DMS153 (cell line): ENCODE measurements around the gene MACO1.

ENCODE experiments used
- DNase-seq: peaks from one replicate; lab custom pipeline; 2025; lab: John Stamatoyannopoulos, UW

Gene MACO1

DNA sequence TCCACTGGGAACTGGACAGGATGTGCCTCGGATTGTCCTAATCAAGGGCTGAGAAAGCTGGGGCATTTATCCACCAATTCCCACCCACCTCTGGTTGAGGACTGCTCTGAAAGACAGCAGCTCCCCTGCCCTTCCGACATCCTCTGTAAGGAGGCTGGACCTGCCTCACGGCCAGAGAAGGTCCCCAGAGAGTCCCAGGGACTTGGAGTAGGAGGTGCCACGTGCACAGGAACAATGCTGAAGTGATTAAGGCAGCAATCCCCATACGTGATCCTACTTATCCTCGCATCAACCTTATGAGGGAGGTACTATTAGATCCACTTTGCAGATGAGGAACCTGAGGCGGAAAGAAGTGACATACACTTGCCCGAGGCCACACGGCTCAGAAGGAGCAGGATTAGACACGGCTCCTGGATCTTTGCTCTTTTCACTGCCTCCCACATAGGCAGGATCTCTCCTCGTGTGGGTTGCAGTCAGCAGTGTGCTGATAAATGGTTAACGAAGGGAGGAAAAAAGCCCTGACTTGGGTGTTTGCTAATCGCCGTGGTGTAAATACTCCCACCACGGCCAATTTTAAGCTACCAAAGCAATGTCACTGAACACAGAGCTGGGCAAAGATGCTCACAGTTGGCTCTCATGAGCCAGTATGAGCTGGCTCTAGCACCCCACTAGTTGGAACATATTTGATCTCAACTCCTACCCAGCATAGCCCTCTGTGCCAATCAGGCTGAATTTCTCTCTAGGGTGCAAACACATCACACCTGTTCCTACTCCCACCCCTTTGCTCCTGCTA, 94.1 kb downstream of the MACO1 start:
- DNase-seq, result no peak

DNA sequence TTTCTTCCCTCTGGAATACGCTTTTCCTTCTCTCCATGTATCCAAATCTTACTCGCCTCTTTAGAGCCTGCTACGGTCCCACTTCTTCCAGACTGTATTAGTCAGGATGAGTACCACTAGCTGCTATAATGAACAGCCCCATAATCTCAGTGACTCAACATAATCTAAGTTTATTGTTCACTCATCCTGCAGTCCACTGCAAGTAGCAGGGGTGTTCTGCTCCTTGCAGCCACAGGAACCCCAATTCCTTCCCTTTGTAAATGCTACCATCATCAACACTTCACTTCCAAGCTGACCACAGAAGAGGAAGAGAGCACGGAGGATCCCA, 94.6 kb downstream of the MACO1 start:
- no peak for DNase-seq

DNA sequence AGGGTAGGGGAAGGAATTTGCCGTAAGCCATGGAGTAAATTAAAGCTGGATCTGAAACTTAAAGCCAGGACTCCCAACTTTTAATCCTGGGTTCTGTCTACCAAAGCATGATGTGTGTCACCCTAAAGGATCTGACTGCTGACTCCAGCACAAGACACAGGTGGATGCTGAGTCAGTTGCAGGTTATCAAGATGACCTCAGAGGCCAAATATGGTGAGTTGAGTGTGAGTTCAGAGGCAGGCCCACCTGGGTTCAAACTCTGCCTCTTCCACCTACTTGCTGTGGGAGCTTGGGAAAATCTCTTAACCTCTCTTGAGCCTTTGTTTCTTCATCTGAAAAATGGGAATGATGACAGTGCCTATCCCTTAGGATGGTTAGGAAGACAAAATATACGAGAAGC, 96.1 kb downstream of the MACO1 start:
- DNase-seq, result no peak

DNA sequence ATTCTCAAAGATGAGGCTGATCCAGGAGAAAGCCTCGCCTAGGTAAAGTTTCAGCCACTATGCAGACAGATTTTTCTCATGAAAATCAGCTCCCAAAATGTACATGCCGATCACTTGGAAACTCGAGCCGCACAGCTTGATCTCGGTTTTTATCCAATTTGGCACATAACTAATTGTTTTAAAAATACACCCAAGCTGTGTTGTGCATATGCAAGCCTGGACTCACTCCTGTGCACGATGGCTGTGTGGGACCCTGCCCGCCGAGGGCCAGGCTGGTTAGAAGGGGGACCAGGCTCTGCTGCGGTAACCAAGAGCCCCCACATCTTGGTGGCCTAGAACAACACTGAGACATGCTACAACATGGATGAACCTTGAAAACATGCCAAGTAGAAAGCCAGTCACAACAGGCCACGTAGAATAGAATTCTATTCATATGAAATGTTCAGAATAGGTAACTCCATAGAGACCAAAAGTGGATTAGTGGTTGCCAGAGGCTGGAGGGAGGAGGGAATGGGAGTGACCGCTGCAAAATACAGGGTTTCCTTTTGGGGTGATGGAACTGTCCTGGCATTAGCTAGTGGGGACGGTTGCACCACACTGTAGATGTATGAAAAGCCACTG, 96.6 kb downstream of the MACO1 start:
- no peak for DNase-seq

DNA sequence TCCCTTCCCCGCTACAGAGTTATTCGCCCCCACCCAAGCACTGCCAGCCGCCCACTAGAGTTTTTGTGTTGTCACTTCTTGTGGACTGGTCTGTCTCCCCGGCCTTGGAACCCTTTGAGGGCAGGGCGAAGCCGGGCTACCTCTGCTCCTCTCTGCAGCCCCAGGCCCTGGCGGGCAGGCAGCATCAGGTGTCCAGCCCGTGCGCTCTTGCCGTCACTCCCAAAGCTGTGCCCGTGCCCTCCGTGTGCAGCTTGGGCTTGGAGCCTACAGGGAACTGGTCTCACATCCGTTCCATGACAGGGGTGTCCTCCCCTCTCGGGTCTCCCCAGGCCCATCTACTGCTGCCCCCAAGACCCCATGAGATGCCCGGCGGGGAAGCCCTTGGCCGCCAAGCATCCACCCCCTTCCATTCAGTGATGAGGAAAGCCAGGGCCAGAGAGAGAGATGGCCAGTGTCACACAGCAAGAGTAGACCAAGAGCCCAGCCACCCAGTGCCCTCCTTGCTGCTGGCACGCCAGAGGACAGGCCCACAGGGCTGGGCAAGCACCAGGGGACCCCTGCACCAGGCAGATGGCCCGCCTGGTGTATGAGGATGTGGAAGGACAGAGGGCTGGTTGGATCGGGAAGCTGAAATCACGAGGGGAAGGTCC, 97.4 kb downstream of the MACO1 start:
- DNase-seq, result no peak

DNA sequence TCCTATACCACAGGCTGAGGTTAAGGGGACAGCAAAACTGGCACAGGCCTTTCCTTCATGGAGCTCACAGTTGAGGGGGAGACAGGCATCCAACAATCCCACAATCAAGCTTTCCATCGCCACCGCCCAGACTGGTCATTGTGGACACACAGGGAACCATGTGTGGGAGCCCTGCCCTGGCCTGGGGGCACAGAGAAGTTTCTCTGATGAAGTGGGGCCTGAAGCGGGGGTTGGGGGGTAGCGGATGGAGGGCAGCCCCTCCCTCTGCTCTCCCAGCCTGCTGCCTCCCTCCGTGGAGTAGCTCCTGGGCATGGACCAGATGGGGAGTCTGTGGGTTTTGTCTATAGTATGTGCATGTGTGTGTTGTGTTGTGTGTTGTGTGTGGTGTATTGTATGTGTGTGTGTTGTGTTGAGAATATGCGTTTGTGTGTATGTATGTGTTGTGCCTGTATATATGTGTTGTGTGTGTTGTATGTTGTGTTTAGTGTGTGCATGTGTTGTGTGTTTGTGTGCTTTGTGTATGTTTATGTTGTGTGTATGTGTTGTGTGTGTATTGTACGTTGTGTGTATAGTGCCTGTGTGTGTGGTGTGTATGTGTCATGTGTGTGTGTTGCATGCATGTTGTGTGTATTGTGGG, 98.3 kb downstream of the MACO1 start:
- DNase-seq, result no peak

DNA sequence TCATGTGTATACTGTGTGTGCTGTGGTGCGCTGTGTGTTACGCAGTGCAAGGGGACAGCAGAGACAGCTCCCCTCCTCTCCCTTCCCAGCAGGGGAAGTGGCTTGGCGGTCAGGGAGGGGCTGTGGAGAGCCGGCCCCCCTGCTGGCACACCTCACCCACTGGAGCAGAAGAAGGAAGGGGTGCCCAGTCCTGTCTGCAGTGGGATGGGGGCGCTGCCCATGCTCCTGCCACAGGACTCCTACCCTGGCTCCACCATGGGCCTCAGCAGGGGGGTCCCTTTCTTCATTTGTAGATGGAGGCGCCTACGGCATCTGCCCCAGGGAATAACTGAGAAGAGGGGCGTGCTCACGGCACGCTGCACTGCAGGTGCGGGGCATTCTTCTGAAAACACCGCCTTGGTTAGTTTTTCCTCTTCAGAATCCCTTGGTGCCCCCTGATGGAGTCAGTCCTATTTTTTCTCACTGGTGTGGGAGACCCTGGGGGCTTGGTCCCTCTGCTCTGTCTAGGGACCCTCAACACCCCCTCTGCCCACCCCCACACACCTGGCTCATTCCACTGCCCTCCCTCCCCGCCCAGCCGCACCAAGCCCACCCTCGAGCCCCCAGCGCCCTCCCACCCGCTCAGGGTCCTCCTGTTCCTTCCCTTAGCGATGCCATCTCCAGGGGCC, 99.0 kb downstream of the MACO1 start:
- DNase-seq, result no peak

DNA sequence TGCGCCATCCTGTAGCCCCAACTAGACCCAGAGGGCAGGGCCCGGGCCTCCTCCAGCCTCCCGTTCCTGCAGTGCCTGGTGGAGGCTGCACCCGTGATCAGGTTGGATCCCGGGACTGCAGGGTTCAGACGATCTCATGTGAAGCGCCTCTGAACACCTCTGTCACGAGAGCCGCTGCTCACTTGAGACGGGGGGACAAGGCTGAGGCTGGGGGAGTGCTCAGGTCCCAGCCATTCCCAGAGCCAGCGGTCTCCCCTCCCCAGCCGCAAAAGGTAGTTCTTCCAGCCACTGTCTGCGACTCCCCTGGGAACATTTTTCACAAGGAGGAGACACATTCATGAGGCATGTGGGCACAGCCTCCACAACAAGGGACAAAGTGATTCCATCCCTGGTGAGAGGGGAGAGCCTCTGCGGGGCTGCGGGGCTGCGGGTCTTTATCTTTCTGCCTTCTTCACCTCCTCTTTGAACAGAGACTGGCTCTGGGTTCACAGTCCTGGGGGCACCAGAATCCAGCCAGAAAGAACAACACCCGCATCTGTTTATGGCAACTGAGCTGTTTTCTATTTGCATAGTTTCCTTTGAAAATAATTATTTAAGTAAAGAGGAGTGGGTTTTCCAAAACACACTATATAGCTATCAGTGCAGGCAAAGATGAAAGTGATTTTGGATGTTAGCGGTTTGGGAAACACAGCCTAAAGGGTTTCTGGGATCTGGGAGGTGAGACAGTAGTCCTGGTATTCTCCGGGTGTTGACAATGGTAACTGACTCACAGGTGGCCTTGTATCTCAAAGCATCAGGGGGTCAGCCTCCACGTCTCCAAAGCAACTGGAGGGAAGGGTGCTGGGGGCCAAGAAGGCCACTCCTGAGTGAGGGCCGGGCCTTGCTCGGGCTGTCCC, 99.7 kb downstream of the MACO1 start:
- no peak for DNase-seq

DNA sequence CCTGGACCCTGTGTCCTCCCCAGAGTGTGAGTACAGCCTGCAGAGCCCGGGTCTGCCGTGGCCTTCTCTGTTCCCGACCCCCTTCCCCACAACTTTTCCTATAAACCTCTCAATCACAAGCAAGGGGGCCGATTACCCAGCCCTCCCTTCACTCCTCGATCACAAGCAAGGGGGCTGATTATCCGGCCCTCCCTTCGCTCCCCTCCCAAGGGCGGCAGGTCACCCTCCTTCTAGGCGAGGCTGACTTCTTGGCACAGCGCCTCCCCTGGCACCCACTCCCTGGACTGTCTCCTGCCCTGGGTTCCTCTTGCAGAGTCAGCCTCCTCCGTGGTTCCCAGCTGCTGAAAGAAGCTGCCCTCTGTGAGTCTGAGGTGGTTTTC, 100.4 kb downstream of the MACO1 start:
- no peak for DNase-seq

DNA sequence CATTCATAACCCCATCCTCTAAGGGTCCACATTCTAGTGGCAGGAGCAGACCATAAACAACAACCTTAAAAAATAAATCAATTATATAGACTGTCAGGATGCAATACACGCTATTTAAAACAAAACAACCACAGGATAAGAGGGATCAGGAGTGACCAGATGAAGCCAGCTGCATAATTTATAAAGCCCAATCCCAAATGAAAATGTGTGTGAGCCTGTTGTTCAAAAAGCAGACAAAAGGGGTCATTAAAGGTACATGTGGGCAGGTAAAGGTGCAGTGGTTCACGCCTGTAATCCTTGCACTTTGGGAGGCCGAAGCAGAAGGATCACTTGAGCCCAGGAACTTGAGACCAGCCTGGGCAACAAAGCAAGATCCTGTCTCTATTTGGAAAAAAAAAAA, 102.3 kb downstream of the MACO1 start:
- no peak for DNase-seq

DNA sequence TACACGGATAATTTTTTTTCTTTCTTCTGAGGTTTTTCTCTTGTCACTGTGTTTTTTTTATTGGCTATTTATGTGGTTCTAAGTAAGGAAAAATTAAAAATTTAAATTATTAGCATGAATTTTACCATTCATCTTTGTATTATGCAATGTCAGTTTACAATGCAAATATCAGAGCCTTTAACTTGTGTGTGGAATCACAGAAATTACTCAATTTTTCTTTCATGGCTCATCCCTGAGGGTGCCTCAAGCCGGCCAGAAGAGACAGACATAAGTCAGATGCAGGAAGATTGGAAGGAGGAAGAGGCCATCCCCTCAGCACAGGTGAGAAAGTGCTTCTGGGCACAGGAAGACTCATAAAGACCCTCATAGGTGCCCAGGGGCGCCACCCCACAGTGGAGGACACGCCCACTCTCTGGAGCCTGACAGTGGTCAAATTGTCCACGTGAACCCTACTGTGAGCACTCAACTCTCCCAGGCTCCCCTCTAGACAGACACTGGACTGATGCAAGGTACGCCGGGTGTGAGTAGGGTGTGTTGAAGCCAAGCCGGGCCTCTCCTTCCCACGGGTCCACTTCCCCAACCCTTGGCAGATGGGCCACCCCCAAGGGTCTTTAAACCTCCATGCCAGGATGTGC, 103.2 kb downstream of the MACO1 start:
- no peak for DNase-seq

DNA sequence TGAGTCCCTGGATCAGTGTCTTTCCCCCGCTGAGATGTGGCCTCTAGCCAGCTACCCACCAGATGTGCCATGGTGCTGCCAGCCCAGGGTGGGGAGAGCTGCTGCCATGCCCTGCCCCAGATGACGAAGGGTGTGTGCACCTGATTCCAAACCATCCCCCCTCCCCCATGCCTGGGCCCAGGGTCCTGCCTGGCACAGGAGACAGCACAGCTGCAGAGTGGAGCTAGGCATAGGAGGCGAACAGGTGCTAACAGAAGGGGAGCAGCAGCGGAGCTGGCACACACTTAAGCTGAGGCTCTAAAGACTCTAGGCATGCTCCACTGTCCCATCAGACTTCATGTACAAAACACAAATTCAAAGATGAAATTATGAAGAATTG, 103.7 kb downstream of the MACO1 start:
- DNase-seq, result no peak

DNA sequence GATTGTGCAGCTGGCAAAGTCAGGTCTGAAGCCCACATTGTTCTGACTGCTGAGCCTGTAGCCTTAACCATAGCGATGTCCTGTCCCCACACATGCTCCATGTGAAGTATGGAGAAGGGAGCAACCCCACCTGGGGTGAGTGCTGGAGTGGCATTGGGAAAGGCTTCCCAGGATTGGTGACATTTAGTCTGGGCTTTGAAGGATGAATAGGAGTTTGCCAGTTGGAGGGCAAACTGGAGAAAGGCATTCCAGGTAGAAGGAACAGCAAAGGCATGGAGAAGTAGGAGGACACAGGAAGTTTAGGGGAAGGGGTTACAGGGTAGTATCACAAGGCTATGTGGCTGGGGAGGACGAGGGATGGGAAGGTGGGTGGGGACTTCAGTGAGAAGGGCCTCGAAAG, 105.4 kb downstream of the MACO1 start:
- DNase-seq, result no peak

DNA sequence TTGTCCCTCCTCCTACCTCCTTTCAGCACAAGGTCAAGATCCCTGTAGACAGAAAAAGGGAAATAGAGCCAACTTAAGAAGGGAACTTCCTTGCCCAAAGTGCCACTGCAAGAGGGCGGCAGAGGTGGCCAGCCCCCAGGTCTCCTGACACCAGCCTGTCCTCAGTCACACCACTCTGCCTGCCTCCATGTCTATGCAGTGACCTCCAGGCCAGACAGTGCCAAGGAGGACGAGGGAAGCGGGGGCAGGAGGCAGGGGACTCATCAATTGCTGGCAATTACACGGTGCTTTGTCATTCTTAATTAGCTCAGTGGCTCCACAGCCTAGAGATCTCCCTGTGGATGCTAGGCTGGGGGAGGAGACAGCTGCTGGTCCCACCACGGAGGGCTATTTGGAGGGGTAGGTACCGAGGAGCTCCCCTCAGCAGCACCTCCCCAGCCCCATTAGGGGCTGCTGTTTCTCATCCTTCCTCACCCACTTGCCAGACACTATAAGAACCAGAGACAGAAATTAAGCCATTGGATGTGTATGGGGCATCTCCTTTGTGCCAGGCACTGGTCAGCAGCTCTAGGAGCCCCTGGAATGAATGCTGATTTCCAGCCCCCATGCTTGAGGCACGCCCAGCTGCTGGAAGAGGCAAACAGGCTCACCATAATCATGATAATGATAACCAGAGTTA, 106.6 kb downstream of the MACO1 start:
- no peak for DNase-seq

DNA sequence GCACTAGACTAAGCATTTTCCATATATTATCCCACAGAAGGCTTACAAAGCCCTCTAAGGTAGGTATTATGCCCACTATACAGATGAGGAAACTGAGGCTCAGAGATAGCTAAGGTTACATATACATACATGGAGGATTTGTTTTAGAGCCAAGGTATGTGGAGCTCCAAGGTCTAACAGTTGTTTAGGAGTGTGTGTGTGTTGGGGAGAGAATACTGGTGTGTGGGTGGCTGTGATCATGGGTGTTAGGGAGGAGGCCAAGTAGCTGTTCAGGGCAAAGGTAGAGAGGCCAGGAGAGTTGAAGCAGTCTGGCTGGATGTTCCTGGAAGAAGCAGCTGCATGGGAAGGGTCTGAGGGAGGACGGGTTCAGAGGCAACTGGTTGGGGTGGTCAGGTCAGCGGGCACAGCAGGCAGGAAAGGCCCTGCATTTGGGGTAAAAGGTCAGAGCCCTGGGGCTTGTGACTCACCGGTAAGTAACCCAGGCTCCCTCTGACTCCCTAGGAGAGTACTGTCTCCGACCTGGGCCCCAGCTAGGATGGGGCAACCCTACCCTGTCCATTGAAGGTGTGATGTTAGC, 107.6 kb downstream of the MACO1 start:
- DNase-seq, result no peak

DNA sequence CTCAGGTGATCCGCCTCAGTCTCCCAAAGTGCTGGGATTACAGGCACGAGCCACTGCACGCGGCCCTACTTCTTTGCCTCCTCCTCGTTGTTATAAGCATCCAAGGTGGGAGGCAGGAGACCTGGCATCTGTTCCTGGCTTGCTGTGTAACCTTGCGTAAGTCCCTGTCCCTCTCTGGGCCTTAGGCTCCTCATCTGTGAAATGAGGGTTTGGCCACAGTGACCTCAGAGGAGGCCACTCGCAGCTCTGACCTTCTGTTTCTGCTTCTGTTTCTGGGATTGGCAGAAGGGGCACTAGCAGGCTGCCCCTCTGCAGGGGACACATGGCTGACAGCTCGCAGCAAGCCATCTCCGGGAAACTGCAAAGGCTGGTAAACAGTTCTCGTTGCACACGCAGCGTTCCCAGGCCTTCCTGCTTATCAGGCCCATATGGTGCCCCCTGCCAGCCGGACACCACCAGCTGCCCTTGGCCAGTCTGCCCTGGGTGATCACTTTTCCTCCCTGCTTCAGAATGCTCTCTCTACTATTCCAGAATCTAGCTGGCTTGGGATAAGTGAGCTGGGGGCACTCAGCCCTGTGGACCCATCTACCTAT, 110.1 kb downstream of the MACO1 start:
- no peak for DNase-seq

DNA sequence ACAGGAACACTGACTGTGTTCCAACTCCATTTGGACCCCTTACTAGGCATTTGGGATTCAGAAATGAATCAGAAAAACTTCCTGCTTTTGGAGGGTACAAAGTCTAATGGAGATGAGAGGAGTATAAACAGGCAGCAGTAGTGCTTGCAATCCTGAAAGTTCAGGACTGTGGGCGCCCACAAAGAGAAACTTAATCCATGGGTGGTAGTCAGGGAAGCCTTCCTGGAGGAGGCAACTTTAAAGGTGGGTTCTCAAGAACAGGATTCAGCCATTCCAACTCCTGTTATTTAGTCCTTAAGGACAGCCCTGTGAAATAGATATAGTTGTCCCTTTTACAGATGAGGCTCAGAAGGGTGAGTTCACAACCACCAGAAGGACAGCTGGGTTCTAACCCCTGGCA, 110.7 kb downstream of the MACO1 start:
- no peak for DNase-seq

DNA sequence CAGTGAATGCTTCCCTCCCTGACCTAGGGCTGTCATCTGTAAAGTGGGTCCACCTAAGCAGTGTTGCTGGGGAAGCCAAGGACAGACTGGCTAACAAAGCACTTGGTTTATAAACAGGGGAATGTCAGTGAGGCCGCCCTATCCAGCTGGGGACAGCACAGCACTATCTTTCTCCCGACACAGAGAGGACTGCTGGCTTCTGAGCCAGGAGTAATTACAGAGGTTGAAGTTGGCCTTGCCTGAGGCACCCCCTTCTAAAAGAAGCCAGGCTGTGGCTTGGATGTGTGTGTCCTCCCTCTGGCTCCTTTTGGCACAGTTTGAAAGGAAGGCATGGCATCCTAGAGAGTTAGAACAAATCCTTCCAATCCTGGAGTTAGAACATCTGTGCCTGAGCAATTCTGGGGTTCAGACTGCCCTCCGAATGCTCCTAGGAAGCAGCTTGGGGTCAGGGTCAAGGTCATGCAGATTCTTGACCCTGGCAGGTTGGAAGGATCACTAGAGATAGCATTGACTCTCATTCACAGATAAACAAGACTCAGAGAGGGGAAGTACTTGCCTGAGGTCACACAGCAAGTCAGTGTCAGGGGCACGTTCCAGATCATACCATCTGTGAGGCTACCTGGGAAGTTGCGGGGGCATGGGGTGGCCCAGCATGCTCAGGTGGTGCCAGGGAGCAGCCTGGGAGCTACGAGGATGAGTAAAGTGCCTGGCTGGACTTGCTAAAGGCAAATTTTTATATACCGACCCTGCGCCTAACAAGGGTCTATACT, 111.4 kb downstream of the MACO1 start:
- DNase-seq, result no peak

DNA sequence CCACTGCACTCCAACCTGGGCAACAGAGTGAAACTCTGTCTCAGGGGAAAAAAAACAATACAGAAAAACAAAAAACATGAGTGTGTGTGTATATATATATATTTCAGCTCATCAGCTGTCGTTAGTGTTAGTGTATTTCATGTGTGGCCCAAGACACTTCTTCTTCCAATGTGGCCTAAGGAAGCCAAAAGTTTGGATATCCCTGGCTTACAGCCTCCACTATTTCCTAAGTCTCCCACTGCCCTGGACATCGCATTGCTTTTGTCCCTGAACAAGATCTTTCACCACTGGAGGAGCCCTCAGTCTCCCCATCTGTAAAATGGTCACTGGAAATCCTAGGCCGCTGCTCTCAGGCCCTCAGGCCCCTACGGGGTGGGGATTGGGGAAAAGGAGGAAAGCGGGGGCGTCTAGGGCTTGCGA, 112.3 kb downstream of the MACO1 start:
- DNase-seq, result no peak
